Mucosa of stomach (tissue), 1 donor: ENCODE results near the gene PAN2.
"Not testable (repeated sequence)": the region's sequence is repeated elsewhere in the genome, so short reads cannot be mapped to it uniquely, and the experiment has no call there.

Experiments
- H3K27me3 ChIP-seq: one replicate; pipeline ENCODE4 v1.7.0; 2013; ENCODE audit warnings: mild to moderate bottlenecking, low read length; ENCODE audit not compliant: control insufficient read depth, insufficient read depth
- H3K36me3 ChIP-seq: one replicate; pipeline ENCODE4 v1.7.0; 2013; ENCODE audit warnings: low read length; ENCODE audit not compliant: control insufficient read depth, insufficient read depth
- H3K4me1 ChIP-seq: one replicate; pipeline ENCODE4 v1.7.0; 2013; ENCODE audit warnings: mild to moderate bottlenecking, low read length; ENCODE audit not compliant: control insufficient read depth, insufficient read depth
- H3K4me3 ChIP-seq: one replicate; pipeline ENCODE4 v1.7.0; 2013; ENCODE audit warnings: low read length
- H3K9ac ChIP-seq: one replicate; pipeline ENCODE4 v1.7.0; 2013; ENCODE audit warnings: mild to moderate bottlenecking, low read length, moderate library complexity
- H3K9me3 ChIP-seq: one replicate; pipeline ENCODE4 v1.7.0; 2013; ENCODE audit warnings: mild to moderate bottlenecking, low read length, moderate library complexity; ENCODE audit not compliant: control insufficient read depth
- donor health status: Pancreatic carcinoma.

PAN2 gene

GRCh38 chr12:56359851-56360767 lies 26.3 kb upstream of the PAN2 start, which contains the start of gene STAT2:
Gene STAT2 (minus strand): TSS chr12:56360107. CDS start chr12:56356571, 3,536 bp downstream.
- no peaks in the 10 kb centered on the region for H3K9me3 ChIP-seq
- no peaks in the 10 kb centered on the region for H3K27me3 ChIP-seq
- peak within 1 kb of the TSS; percentile 94 for H3K9ac ChIP-seq
- H3K4me3 ChIP-seq = peak within 1 kb of the TSS; percentile 81
- H3K36me3 ChIP-seq = peaks cover 4% of the 10 kb centered on the region
- H3K4me1 ChIP-seq = peaks cover 12% of the 10 kb centered on the region

GRCh38 chr12:56358836-56359532 lies 25.2 kb upstream of the PAN2 start:
- Histone ChIP-seq H3K9ac (peak overlapping the region; percentile 94), H3K36me3 (peaks cover 13% of the 10 kb centered on the region), H3K9me3 (no peaks in the 10 kb centered on the region), H3K4me1 (peaks cover 12% of the 10 kb centered on the region), H3K4me3 (peak overlapping the region; percentile 81), H3K27me3 (no peaks in the 10 kb centered on the region)

- H3K9me3 ChIP-seq = no peaks in the 10 kb centered on the region
- peaks cover 34% of the 10 kb centered on the region for H3K36me3 ChIP-seq
- H3K4me1 ChIP-seq = no peaks in the 10 kb centered on the region
- H3K9ac ChIP-seq = no peak overlapping the region
- H3K4me3 ChIP-seq = no peak overlapping the region
- no peaks in the 10 kb centered on the region for H3K27me3 ChIP-seq
Measured at GRCh38 chr12:56351325-56351724, 17.5 kb upstream of the PAN2 start.

- no peak overlapping the region for H3K9ac ChIP-seq
- no peaks in the 10 kb centered on the region for H3K4me1 ChIP-seq
- no peak overlapping the region for H3K4me3 ChIP-seq
- H3K27me3 ChIP-seq = no peaks in the 10 kb centered on the region
- H3K36me3 ChIP-seq = peaks cover 38% of the 10 kb centered on the region
- H3K9me3 ChIP-seq = no peaks in the 10 kb centered on the region
Measured at GRCh38 chr12:56350662-56351061, 16.9 kb upstream of the PAN2 start.

- H3K27me3 ChIP-seq = no peaks in the 10 kb centered on the region
- H3K9me3 ChIP-seq = no peaks in the 10 kb centered on the region
- no peaks in the 10 kb centered on the region for H3K4me1 ChIP-seq
- H3K9ac ChIP-seq = no peak overlapping the region
- peaks cover 28% of the 10 kb centered on the region for H3K36me3 ChIP-seq
- H3K4me3 ChIP-seq = no peak overlapping the region
Measured at GRCh38 chr12:56348776-56349175, 15.0 kb upstream of the PAN2 start.

GRCh38 chr12:56347255-56347654 lies 13.5 kb upstream of the PAN2 start:
- not testable (repeated sequence) for H3K4me1 ChIP-seq, H3K9me3 ChIP-seq, H3K9ac ChIP-seq, H3K4me3 ChIP-seq, H3K27me3 ChIP-seq
- H3K36me3 ChIP-seq = peaks cover 37% of the 10 kb centered on the region

GRCh38 chr12:56346675-56347074 lies 12.9 kb upstream of the PAN2 start:
- Histone ChIP-seq H3K9ac (no peak overlapping the region), H3K4me1 (no peaks in the 10 kb centered on the region), H3K36me3 (peaks cover 37% of the 10 kb centered on the region), H3K27me3 (no peaks in the 10 kb centered on the region), H3K9me3 (no peaks in the 10 kb centered on the region), H3K4me3 (no peak overlapping the region)

- H3K4me1 ChIP-seq, H3K4me3 ChIP-seq, H3K9ac ChIP-seq, H3K9me3 ChIP-seq, H3K27me3 ChIP-seq: not testable (repeated sequence)
- H3K36me3 ChIP-seq = peaks cover 17% of the 10 kb centered on the region
Measured at GRCh38 chr12:56342290-56342689, 8.5 kb upstream of the PAN2 start.

- Histone ChIP-seq H3K9me3 (no peaks in the 10 kb centered on the region), H3K4me1 (no peaks in the 10 kb centered on the region), H3K4me3 (no peak overlapping the region), H3K36me3 (peaks cover 17% of the 10 kb centered on the region), H3K9ac (no peak overlapping the region), H3K27me3 (no peaks in the 10 kb centered on the region)
Measured at GRCh38 chr12:56341616-56342015, 7.8 kb upstream of the PAN2 start.

- Histone ChIP-seq H3K9me3 (no peaks in the 10 kb centered on the region), H3K27me3 (no peaks in the 10 kb centered on the region), H3K36me3 (peaks cover 12% of the 10 kb centered on the region), H3K4me3 (no peak overlapping the region), H3K9ac (no peak overlapping the region), H3K4me1 (no peaks in the 10 kb centered on the region)
Measured at GRCh38 chr12:56339158-56339422, 5.3 kb upstream of the PAN2 start.

GRCh38 chr12:56338308-56339157 lies 4.7 kb upstream of the PAN2 start, which contains the start of gene IL23A:
Gene IL23A (plus strand): TSS chr12:56338884. CDS start chr12:56339045, 161 bp downstream.
- Histone ChIP-seq H3K9me3 (no peaks in the 10 kb centered on the region), H3K4me3 (no peak within 1 kb of the TSS), H3K4me1 (no peaks in the 10 kb centered on the region), H3K9ac (no peak within 1 kb of the TSS), H3K27me3 (no peaks in the 10 kb centered on the region), H3K36me3 (peaks cover 7% of the 10 kb centered on the region)
